ENCODE measurements around the gene DENND6A. TPM values are rescaled to one million over a fixed set of nuclear protein-coding genes. Genes with fewer than 3 reads are reported as not detected.

DENND6A gene
- total and polyA plus RNA-seq, 2 donors from 2014 or later: 7.8 to 38.4 TPM

DNA sequence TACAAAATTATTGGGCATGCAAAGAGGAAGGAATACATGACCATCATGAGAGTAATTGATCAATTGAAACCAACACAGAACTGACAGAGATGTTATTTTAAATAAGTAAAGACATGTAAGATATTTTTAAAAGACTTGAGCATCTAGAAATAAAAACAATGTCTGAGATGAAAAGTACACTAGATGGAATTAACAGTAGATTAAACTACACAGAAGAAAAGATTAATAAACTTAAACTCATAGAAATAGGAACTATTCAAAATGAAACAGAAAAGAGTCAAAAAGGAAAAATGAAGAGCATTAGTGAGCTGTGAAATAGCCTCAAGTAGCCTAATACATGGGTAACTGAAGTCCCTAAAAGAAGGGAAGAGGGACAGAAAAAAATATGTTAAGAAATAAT lies 87.2 kb downstream of the DENND6A start:
- DNase-seq (no peak), FAIRE-seq (no peak)
- Histone ChIP-seq H3K36me3 (ENCODE audit: control insufficient read depth in 2 of 3, insufficient read depth in 3 of 3, low read length in 3 of 3) (no peaks in the 10 kb centered on the region), H3K27me3 (ENCODE audit: control insufficient read depth, insufficient read depth, low read length) (no peaks in the 10 kb centered on the region), H3K27ac (ENCODE audit: low read depth in 2 of 2, low read length in 2 of 2) (no peak overlapping the region), H3K4me1 (ENCODE audit: control insufficient read depth in 2 of 3, insufficient read depth in 2 of 3, low read depth in 1 of 3, low read length in 3 of 3) (no peaks in the 10 kb centered on the region), H3K4me3 (ENCODE audit: low read length in 3 of 3) (no peak overlapping the region), H3K9ac (ENCODE audit: low read length in 3 of 3) (no peak overlapping the region), H3K9me3 (ENCODE audit: control insufficient read depth in 2 of 3, insufficient read depth in 1 of 3, low read length in 3 of 3) (no peaks in the 10 kb centered on the region)
- intact Hi-C loops (cut with DNase I): no loop called here
- TF ChIP-seq, protein P1, sequence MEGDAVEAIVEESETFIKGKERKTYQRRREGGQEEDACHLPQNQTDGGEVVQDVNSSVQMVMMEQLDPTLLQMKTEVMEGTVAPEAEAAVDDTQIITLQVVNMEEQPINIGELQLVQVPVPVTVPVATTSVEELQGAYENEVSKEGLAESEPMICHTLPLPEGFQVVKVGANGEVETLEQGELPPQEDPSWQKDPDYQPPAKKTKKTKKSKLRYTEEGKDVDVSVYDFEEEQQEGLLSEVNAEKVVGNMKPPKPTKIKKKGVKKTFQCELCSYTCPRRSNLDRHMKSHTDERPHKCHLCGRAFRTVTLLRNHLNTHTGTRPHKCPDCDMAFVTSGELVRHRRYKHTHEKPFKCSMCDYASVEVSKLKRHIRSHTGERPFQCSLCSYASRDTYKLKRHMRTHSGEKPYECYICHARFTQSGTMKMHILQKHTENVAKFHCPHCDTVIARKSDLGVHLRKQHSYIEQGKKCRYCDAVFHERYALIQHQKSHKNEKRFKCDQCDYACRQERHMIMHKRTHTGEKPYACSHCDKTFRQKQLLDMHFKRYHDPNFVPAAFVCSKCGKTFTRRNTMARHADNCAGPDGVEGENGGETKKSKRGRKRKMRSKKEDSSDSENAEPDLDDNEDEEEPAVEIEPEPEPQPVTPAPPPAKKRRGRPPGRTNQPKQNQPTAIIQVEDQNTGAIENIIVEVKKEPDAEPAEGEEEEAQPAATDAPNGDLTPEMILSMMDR (IDR thresholded peaks at IDR 0.05; ENCODE audit: borderline replicate concordance, extremely low read depth, insufficient read depth): no peak

DNA sequence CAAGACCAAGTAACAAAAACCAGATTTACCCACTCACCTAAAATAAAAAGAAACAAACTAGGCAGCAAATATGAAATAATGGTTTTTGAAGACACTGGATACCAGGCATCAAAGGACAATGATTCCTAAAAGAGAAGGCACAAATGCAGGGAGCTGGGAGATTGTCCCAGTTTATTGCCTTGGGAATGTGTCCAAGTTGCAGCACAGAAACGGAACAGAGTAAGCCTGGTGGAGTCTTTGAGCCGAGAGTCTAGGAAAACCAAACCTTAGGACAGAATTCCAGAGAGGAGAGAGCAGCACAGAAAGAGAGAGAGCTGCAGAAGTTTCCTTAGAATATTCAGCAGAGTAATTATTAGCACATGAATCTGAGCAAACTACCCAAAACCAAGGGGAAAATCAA lies 87.9 kb downstream of the DENND6A start:
- no peaks in the 10 kb centered on the region for H3K9me3 ChIP-seq (ENCODE audit: control insufficient read depth in 2 of 3, insufficient read depth in 1 of 3, low read length in 3 of 3)
- intact Hi-C loops (cut with DNase I): no loop called here
- TF ChIP-seq, protein P1 (IDR thresholded peaks at IDR 0.05; ENCODE audit: borderline replicate concordance, extremely low read depth, insufficient read depth): no peak
- H3K27ac ChIP-seq (ENCODE audit: low read depth in 2 of 2, low read length in 2 of 2): no peak overlapping the region
- DNase-seq (no peak), FAIRE-seq (no peak)
- H3K4me3 ChIP-seq (ENCODE audit: low read length in 3 of 3): no peak overlapping the region
- no peaks in the 10 kb centered on the region for H3K4me1 ChIP-seq (ENCODE audit: control insufficient read depth in 2 of 3, insufficient read depth in 2 of 3, low read depth in 1 of 3, low read length in 3 of 3)
- no peaks in the 10 kb centered on the region for H3K36me3 ChIP-seq (ENCODE audit: control insufficient read depth in 2 of 3, insufficient read depth in 3 of 3, low read length in 3 of 3)
- no peaks in the 10 kb centered on the region for H3K27me3 ChIP-seq (ENCODE audit: control insufficient read depth, insufficient read depth, low read length)
- no peak overlapping the region for H3K9ac ChIP-seq (ENCODE audit: low read length in 3 of 3)

DNA sequence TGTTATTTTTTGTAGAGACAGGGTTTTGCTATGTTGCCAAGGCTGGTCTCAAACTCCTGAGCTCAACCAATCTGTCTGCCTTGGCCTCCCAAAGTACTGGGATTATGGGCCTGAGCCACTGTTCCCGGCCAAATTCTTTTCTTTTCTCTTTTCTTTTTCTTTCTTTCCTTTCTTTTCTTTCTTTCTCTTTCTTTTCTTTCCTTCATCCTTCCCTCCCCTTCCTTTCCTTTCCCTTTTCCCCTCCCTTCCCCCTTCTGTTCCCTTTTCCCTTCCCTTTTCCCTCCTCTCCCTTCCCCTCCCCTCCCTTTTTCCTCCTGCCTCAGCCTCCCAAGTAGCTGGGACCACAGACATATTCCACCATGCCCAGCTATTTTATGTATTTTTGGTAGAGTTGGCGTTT lies 92.7 kb downstream of the DENND6A start:
- no peak for FAIRE-seq

More for the DNA sequence above, 92.7 kb downstream of the DENND6A start:
- Histone ChIP-seq H3K27me3 (ENCODE audit: control insufficient read depth, insufficient read depth, low read length) (no peaks in the 10 kb centered on the region), H3K4me3 (ENCODE audit: low read length in 3 of 3) (no peak overlapping the region), H3K9me3 (ENCODE audit: control insufficient read depth in 2 of 3, insufficient read depth in 1 of 3, low read length in 3 of 3) (no peaks in the 10 kb centered on the region), H3K9ac (ENCODE audit: low read length in 3 of 3) (no peak overlapping the region), H3K36me3 (ENCODE audit: control insufficient read depth in 2 of 3, insufficient read depth in 3 of 3, low read length in 3 of 3) (no peaks in the 10 kb centered on the region), H3K27ac (ENCODE audit: low read depth in 2 of 2, low read length in 2 of 2) (no peak overlapping the region), H3K4me1 (ENCODE audit: control insufficient read depth in 2 of 3, insufficient read depth in 2 of 3, low read depth in 1 of 3, low read length in 3 of 3) (peaks cover under 1 to 6% (median 4%) of the 10 kb centered on the region in 3 donors)
- intact Hi-C loops (cut with DNase I): no loop called here
- DNase-seq: no peak
- TF ChIP-seq, protein P1 (IDR thresholded peaks at IDR 0.05; ENCODE audit: borderline replicate concordance, extremely low read depth, insufficient read depth): no peak

Data from kidney (tissue), 14 donors.